ENCODE data around the gene TAF6. TPM values are rescaled to one million over a fixed set of nuclear protein-coding genes. Genes with fewer than 3 reads are reported as not detected.

TAF6 gene
- total RNA-seq, 2 experiments from 2014 or later = 48.6 to 55.3 TPM

GRCh38 chr7:100119970-100120732, 993 bp upstream of the TAF6 start:
- POLR2A ChIA-PET = interaction anchor here (1.2 to 3.0 kb wide), 8 partner anchors 14 to 105 kb away, joined by 3 to 24 read pairs (median 3); partner anchors contain the start of genes AP4M1, GAL3ST4, GPC2 and MCM7
- Mint-ChIP-seq H3K9me3 (no peaks in the 10 kb centered on the region), H3K27me3 (no peaks in the 10 kb centered on the region), H3K36me3 (ENCODE audit: low read depth) (peaks cover 9% of the 10 kb centered on the region), H3K27ac (peak overlapping the region; percentile 89), H3K4me1 (ENCODE audit: low read depth) (peaks cover 27% of the 10 kb centered on the region), H3K4me3 (peak overlapping the region; percentile 89)
- DNase-seq (peak; percentile 83), ATAC-seq (peak; percentile 61)
- intact Hi-C loops (cut with micrococcal nuclease) = loop anchor here (10.0 kb wide), 1 partner anchor 205 kb away; the partner anchor contains the start of gene TRIM4
- TF ChIP-seq, protein P1, sequence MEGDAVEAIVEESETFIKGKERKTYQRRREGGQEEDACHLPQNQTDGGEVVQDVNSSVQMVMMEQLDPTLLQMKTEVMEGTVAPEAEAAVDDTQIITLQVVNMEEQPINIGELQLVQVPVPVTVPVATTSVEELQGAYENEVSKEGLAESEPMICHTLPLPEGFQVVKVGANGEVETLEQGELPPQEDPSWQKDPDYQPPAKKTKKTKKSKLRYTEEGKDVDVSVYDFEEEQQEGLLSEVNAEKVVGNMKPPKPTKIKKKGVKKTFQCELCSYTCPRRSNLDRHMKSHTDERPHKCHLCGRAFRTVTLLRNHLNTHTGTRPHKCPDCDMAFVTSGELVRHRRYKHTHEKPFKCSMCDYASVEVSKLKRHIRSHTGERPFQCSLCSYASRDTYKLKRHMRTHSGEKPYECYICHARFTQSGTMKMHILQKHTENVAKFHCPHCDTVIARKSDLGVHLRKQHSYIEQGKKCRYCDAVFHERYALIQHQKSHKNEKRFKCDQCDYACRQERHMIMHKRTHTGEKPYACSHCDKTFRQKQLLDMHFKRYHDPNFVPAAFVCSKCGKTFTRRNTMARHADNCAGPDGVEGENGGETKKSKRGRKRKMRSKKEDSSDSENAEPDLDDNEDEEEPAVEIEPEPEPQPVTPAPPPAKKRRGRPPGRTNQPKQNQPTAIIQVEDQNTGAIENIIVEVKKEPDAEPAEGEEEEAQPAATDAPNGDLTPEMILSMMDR (IDR thresholded peaks at IDR 0.05) = no peak
- CTCF ChIA-PET = interaction anchor here (1.0 to 1.6 kb wide), 4 partner anchors 11 to 202 kb away, joined by 3 to 7 read pairs (median 4); partner anchors contain the start of gene AP4M1

DNA sequence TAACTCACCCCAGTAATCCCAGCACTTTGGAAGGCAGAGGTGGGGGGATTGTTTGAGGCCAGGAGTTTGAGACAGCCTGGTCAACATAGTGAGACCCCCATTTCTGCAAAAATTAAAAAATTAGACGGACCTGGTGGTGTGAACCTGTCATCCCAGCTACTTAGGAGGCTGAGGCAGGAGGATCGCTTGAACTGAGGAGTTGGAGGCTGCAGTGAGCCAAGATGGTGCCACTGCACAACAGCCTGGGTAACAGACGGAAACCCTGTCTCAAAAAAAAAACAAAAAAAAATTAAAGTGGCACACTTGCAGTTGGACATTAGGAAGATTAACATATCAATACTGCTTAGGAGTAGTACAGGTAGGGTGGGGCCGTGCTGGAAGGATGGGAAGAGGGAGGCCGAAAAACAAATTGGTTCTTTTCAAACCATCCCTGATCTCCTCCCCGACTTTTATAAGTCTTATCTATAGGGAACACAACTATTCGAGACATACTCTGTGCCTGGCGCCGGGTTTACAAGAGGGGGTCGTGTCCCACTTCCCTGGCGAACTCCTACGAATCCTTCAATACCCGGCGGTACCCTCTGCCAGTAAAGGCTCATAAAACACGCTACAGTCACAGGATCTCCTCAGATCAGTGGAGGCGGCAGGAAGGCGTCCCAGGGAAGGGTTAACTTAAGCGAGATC, 628 bp downstream of the TAF6 start:
- no peaks in the 10 kb centered on the region for H3K9me3 Mint-ChIP-seq
- H3K27me3 Mint-ChIP-seq = no peaks in the 10 kb centered on the region
- peaks cover 18% of the 10 kb centered on the region for H3K4me1 Mint-ChIP-seq (ENCODE audit: low read depth)
- H3K4me3 Mint-ChIP-seq = peak overlapping the region; percentile 89
- ATAC-seq (no peak), DNase-seq (no peak)
- CTCF ChIA-PET = no interaction called here
- TF ChIP-seq, protein P1 (IDR thresholded peaks at IDR 0.05) = no peak
- intact Hi-C loops (cut with micrococcal nuclease) = no loop called here
- POLR2A ChIA-PET = interaction anchor here (0.8 to 1.4 kb wide), 2 partner anchors 32 to 41 kb away, joined by 3 to 4 read pairs; no protein-coding TSS in a partner anchor
- H3K27ac Mint-ChIP-seq = peak overlapping the region; percentile 89
- H3K36me3 Mint-ChIP-seq (ENCODE audit: low read depth) = peaks cover 9% of the 10 kb centered on the region

- H3K27me3 Mint-ChIP-seq = no peaks in the 10 kb centered on the region
- ChIA-PET POLR2A (interaction anchor here (1.0 to 4.8 kb wide), 2 partner anchors 11 to 13 kb away, joined by 4 to 59 read pairs; partner anchors contain the start of genes AP4M1, MBLAC1 and MCM7), CTCF (no interaction called here)
- H3K4me3 Mint-ChIP-seq = no peak overlapping the region
- intact Hi-C loops (cut with micrococcal nuclease) = no loop called here
- no peaks in the 10 kb centered on the region for H3K9me3 Mint-ChIP-seq
- H3K36me3 Mint-ChIP-seq (ENCODE audit: low read depth) = peaks cover 12% of the 10 kb centered on the region
- TF ChIP-seq, protein P1 (IDR thresholded peaks at IDR 0.05) = no peak
- H3K27ac Mint-ChIP-seq = no peak overlapping the region
- ATAC-seq (no peak), DNase-seq (no peak)
- H3K4me1 Mint-ChIP-seq (ENCODE audit: low read depth) = peaks cover 8% of the 10 kb centered on the region
Observed at GRCh38 chr7:100115026-100115425, 4.1 kb downstream of the TAF6 start.

- intact Hi-C loops (cut with micrococcal nuclease) = no loop called here
- DNase-seq (no peak), ATAC-seq (no peak)
- Mint-ChIP-seq H3K9me3 (no peaks in the 10 kb centered on the region), H3K4me1 (ENCODE audit: low read depth) (no peaks in the 10 kb centered on the region), H3K27me3 (no peaks in the 10 kb centered on the region), H3K36me3 (ENCODE audit: low read depth) (peaks cover 18% of the 10 kb centered on the region), H3K27ac (no peak overlapping the region), H3K4me3 (no peak overlapping the region)
- CTCF ChIA-PET = interaction anchor here (0.6 to 1.5 kb wide), 3 partner anchors 10 to 110 kb away, joined by 3 to 4 read pairs (median 4); partner anchors contain the start of gene AP4M1
- POLR2A ChIA-PET = interaction anchor here (0.8 to 4.8 kb wide), 6 partner anchors 10 to 316 kb away, joined by 4 to 59 read pairs (median 8); partner anchors contain the start of genes AP4M1, MCM7 and ZCWPW1
- TF ChIP-seq, protein P1 (IDR thresholded peaks at IDR 0.05) = no peak
Observed at GRCh38 chr7:100111914-100112313, 7.2 kb downstream of the TAF6 start.
